ENCODE data around the gene OGFOD3. TPM values are rescaled to one million over a fixed set of nuclear protein-coding genes. Genes with fewer than 3 reads are reported as not detected.

The OGFOD3 gene
- total RNA-seq, 4 donors from 2014 or later = 15.0 to 44.4 (median 24.8) TPM

GRCh38 chr17:82439829-82440365 lies 21.5 kb upstream of the OGFOD3 start:
- Histone ChIP-seq H3K4me1 (no peaks in the 10 kb centered on the region), H3K9me3 (no peaks in the 10 kb centered on the region), H3K27ac (no peak overlapping the region), H3K4me3 (no peak overlapping the region), H3K27me3 (no peaks in the 10 kb centered on the region), H3K36me3 (no peaks in the 10 kb centered on the region)
- DNase-seq = no peak
- TF ChIP-seq POLR2A (IDR thresholded peaks at IDR 0.05) = no peak
- TF ChIP-seq, protein P1, sequence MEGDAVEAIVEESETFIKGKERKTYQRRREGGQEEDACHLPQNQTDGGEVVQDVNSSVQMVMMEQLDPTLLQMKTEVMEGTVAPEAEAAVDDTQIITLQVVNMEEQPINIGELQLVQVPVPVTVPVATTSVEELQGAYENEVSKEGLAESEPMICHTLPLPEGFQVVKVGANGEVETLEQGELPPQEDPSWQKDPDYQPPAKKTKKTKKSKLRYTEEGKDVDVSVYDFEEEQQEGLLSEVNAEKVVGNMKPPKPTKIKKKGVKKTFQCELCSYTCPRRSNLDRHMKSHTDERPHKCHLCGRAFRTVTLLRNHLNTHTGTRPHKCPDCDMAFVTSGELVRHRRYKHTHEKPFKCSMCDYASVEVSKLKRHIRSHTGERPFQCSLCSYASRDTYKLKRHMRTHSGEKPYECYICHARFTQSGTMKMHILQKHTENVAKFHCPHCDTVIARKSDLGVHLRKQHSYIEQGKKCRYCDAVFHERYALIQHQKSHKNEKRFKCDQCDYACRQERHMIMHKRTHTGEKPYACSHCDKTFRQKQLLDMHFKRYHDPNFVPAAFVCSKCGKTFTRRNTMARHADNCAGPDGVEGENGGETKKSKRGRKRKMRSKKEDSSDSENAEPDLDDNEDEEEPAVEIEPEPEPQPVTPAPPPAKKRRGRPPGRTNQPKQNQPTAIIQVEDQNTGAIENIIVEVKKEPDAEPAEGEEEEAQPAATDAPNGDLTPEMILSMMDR (IDR thresholded peaks at IDR 0.05) = no peak
- intact Hi-C loops (cut with DNase I; ENCODE audit: low total_unique reads) = no loop called here

GRCh38 chr17:82439194-82439828 lies 20.9 kb upstream of the OGFOD3 start:
- Histone ChIP-seq H3K4me3 (no peak overlapping the region), H3K9me3 (no peaks in the 10 kb centered on the region), H3K36me3 (no peaks in the 10 kb centered on the region), H3K4me1 (no peaks in the 10 kb centered on the region), H3K27me3 (no peaks in the 10 kb centered on the region), H3K27ac (no peak overlapping the region)
- TF ChIP-seq, protein P1 (IDR thresholded peaks at IDR 0.05) = no peak
- TF ChIP-seq POLR2A (IDR thresholded peaks at IDR 0.05) = no peak
- DNase-seq = no peak
- intact Hi-C loops (cut with DNase I; ENCODE audit: low total_unique reads) = no loop called here

DNA sequence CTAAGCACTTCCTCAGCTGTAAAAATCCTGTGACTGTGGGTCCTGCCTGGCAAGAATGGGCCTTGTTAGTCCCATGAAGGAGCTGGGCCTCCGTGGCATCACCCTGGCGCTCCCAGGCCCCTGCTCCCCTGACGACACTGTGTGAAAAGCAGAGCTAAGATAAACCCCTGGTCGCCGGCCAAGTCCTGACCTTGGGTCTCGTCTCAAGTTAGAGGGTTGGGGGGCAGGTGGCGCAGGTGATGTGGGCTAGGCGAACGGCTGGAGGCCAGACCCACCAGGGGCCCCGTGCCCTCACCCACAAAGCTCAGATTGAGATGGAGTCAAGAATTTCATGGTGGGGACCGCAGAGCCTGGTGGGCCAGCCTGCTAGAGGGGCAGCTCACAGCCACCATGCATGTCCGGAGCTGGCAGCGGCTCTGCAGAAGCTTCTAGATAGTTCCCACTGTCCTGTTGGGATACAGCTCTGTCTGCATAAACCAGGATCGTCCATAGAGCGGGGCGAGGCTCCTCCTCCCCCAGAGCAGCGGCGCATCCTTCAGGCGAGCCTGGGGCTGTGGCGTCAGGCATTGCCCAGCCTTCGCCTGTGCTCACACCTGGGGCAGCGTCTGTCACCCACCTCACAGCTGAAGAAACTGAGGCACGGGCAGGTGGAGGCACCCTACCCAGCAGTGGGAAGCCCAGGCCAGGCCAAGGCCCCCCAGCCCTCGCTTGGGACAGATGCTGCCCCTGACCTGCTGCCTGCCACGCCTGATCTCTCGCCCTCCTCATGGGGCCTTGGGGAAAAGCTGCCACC lies 20.2 kb upstream of the OGFOD3 start:
- H3K4me3 ChIP-seq = no peak overlapping the region
- intact Hi-C loops (cut with DNase I; ENCODE audit: low total_unique reads) = no loop called here
- H3K4me1 ChIP-seq = no peaks in the 10 kb centered on the region
- DNase-seq = no peak
- TF ChIP-seq, protein P1 (IDR thresholded peaks at IDR 0.05) = no peak
- TF ChIP-seq POLR2A (IDR thresholded peaks at IDR 0.05) = no peak
- no peaks in the 10 kb centered on the region for H3K9me3 ChIP-seq
- H3K27me3 ChIP-seq = no peaks in the 10 kb centered on the region
- no peaks in the 10 kb centered on the region for H3K36me3 ChIP-seq
- no peak overlapping the region for H3K27ac ChIP-seq

DNA sequence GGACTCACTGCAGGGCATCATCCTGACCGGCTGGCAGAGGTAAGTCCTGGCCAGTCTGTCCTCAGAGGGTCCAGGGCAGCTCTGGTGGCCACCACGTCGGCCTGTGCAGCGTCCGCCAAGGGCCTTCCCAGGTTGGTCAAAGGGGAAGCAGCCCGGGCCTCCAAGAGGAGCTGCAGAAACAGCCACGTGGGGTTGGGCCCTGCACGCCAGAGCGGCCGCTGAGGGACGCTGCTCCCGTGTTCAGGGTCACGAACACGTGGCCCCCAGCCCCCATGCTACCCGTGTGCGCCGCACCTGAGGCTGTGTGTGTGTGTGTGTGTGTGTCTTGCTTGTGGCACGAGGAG lies 18.9 kb upstream of the OGFOD3 start:
- TF ChIP-seq, protein P1 (IDR thresholded peaks at IDR 0.05) = no peak
- TF ChIP-seq POLR2A (IDR thresholded peaks at IDR 0.05) = no peak
- H3K4me3 ChIP-seq = no peak overlapping the region
- no peaks in the 10 kb centered on the region for H3K9me3 ChIP-seq
- H3K36me3 ChIP-seq = no peaks in the 10 kb centered on the region
- H3K4me1 ChIP-seq = no peaks in the 10 kb centered on the region
- H3K27ac ChIP-seq = no peak overlapping the region
- intact Hi-C loops (cut with DNase I; ENCODE audit: low total_unique reads) = no loop called here
- no peaks in the 10 kb centered on the region for H3K27me3 ChIP-seq
- DNase-seq = no peak
